A549 (cell line): ENCODE measurements around the gene REPS2. TPM values are rescaled to one million over a fixed set of nuclear protein-coding genes. Genes with fewer than 3 reads are reported as not detected.

Experiments
- ATAC-seq, 2 experiments: fragments of 200-7000 bp in 1 of 2; fragments of >200 bp in 1 of 2; cut with Nextera tagmentation in 1 of 2; cut with Tn5 transposase in 1 of 2; 3 replicates each; pipeline versions ENCODE4 v1.8.0 to v1.9.1; 2018 to 2020; ENCODE audit warnings: mild to moderate bottlenecking in 1 of 2, moderate library complexity in 1 of 2
- CTCF ChIA-PET: fragments of 300-600 bp; sonication (Branson Sonifier 250); formaldehyde crosslinking; extraction: SDS; loops from one replicate; lab custom pipeline; 2021; ENCODE audit warnings: antibody characterized with exemption, inconsistent platforms; lab: Yijun Ruan, JAX
- POLR2A ChIA-PET: fragments of 350-600 bp; formaldehyde crosslinking; extraction: SDS; loops from one replicate; lab custom pipeline; 2021; ENCODE audit warnings: antibody characterized with exemption, inconsistent platforms; lab: Yijun Ruan, JAX
- DNase-seq, 2 experiments: peaks; one replicate each; pipeline versions ENCODE4 v3.0.0 to v3.0.0-alpha.2; 2011 to 2016; ENCODE audit warnings: low read depth in 1 of 2, low spot score in 1 of 2
- FAIRE-seq: peaks from 2 replicates; lab custom pipeline; 2011; peaks lifted over from hg19 to GRCh38; lab: Jason Lieb, UNC
- H3K27ac ChIP-seq, 2 experiments: fragments of >200 bp; sonication (Bioruptor Twin); formaldehyde crosslinking; 3 replicates each; pipeline ENCODE4 v1.5.1; 2016 to 2017
- H3K4me1 ChIP-seq: fragments of >200 bp; sonication (Bioruptor Twin); formaldehyde crosslinking; 3 replicates; pipeline ENCODE4 v1.6.1; 2016
- H3K4me2 ChIP-seq: fragments of >200 bp; sonication (Bioruptor Twin); formaldehyde crosslinking; 3 replicates; pipeline ENCODE4 v1.6.1; 2016
- H3K4me3 ChIP-seq: fragments of >200 bp; sonication (Bioruptor Twin); formaldehyde crosslinking; 3 replicates; pipeline ENCODE4 v1.5.1; 2016
- H3K9me3 ChIP-seq: fragments of >200 bp; sonication (Bioruptor Twin); formaldehyde crosslinking; 3 replicates; pipeline ENCODE4 v1.6.1; 2016
- BHLHE40 ChIP-seq: IDR thresholded peaks from 2 replicates; pipeline ENCODE4 v1.6.1; 2012; ENCODE audit warnings: low read depth, low read length, inconsistent platforms
- CHD4 ChIP-seq: fragments of 200-600 bp; sonication (generic); IDR thresholded peaks from 2 replicates; pipeline ENCODE4 v1.6.1; 2016; ENCODE audit warnings: antibody characterized with exemption, mild to moderate bottlenecking, borderline replicate concordance
- EHF ChIP-seq: fragments of 250-450 bp; sonication (Bioruptor Pico); IDR thresholded peaks from 2 replicates; pipeline ENCODE4 v1.5.0; 2020; ENCODE audit warnings: mild to moderate bottlenecking
- EHMT2 ChIP-seq: fragments of 200-600 bp; sonication (generic); IDR thresholded peaks from 2 replicates; pipeline ENCODE4 v1.6.1; 2016; ENCODE audit warnings: antibody characterized with exemption, low read depth, mild to moderate bottlenecking, moderate library complexity
- FOSB ChIP-seq: fragments of 250-450 bp; sonication (Bioruptor Pico); IDR thresholded peaks from 2 replicates; pipeline ENCODE4 v1.5.0; 2020; ENCODE audit warnings: mild to moderate bottlenecking, moderate library complexity
- GATA3 ChIP-seq: IDR thresholded peaks from 2 replicates; pipeline ENCODE4 v1.6.1; 2012; ENCODE audit warnings: borderline replicate concordance
- HEYL ChIP-seq: fragments of 250-450 bp; sonication (Bioruptor Pico); IDR thresholded peaks from 2 replicates; pipeline ENCODE4 v1.8.0; 2021; ENCODE audit warnings: mild to moderate bottlenecking, moderate library complexity
- HOXA7 ChIP-seq: fragments of 250-450 bp; sonication (Bioruptor Pico); IDR thresholded peaks from 2 replicates; pipeline ENCODE4 v1.5.0; 2020; ENCODE audit warnings: mild to moderate bottlenecking, moderate library complexity
- JUN ChIP-seq, 2 experiments: fragments of >200 bp; sonication (Bioruptor Twin); formaldehyde crosslinking; IDR thresholded peaks; 2 replicates in 1 of 2; 3 replicates in 1 of 2; pipeline ENCODE4 v1.6.1; 2016 to 2017
- KDM1A ChIP-seq: fragments of 200-600 bp; sonication (generic); IDR thresholded peaks from 2 replicates; pipeline ENCODE4 v1.6.1; 2016; ENCODE audit warnings: low read depth, mild to moderate bottlenecking
- MAFK ChIP-seq: fragments of 450-650 bp; IDR thresholded peaks from 2 replicates; pipeline ENCODE4 v1.6.1; 2014; ENCODE audit not compliant: partially characterized antibody
- MAZ ChIP-seq: fragments of 150-350 bp; IDR thresholded peaks from 2 replicates; pipeline ENCODE4 v1.6.1; 2014; ENCODE audit warnings: antibody characterized with exemption, low read depth, low read length, borderline replicate concordance
- MYC ChIP-seq: IDR thresholded peaks from 2 replicates; pipeline ENCODE4 v1.6.1; 2012; ENCODE audit warnings: mild to moderate bottlenecking, inconsistent platforms, low read length, improper control_type of control experiment, borderline replicate concordance
- NPAS2 ChIP-seq: fragments of 250-450 bp; sonication (Bioruptor Pico); IDR thresholded peaks from 2 replicates; pipeline ENCODE4 v1.8.0; 2022; ENCODE audit warnings: mild to moderate bottlenecking, moderate library complexity, borderline replicate concordance
- NR3C1 ChIP-seq: fragments of >200 bp; sonication (Bioruptor Twin); formaldehyde crosslinking; IDR thresholded peaks from 3 replicates; pipeline ENCODE4 v1.6.1; 2017
- RARB ChIP-seq: fragments of 250-450 bp; sonication (Bioruptor Pico); IDR thresholded peaks from 2 replicates; pipeline ENCODE4 v1.8.0; 2021; ENCODE audit warnings: mild to moderate bottlenecking, moderate library complexity
- SMC3 ChIP-seq: fragments of >200 bp; sonication (Bioruptor Twin); formaldehyde crosslinking; IDR thresholded peaks from 3 replicates; pipeline ENCODE4 v1.6.1; 2018; ENCODE audit warnings: inconsistent platforms
- TFCP2L1 ChIP-seq: fragments of 250-450 bp; sonication (Bioruptor Pico); IDR thresholded peaks from 2 replicates; pipeline ENCODE4 v1.5.0; 2021; ENCODE audit warnings: mild to moderate bottlenecking
- TP53 ChIP-seq: fragments of 250-450 bp; sonication (Bioruptor Pico); IDR thresholded peaks from 2 replicates; pipeline ENCODE4 v1.5.0; 2021; ENCODE audit warnings: mild to moderate bottlenecking, moderate library complexity
- ZFP36 ChIP-seq: fragments of 450-650 bp; IDR thresholded peaks from 2 replicates; pipeline ENCODE4 v1.6.1; 2014; ENCODE audit warnings: borderline replicate concordance; ENCODE audit not compliant: partially characterized antibody
- ZNF302 ChIP-seq: fragments of 250-450 bp; sonication (Bioruptor Pico); IDR thresholded peaks from 2 replicates; pipeline ENCODE4 v1.9.0; 2021; ENCODE audit warnings: inconsistent platforms, mild to moderate bottlenecking, moderate library complexity
- WGBS: methylation state at CpG from one replicate; pipeline ENCODE4 v1.1.6; 2017; ENCODE audit errors: missing lambda C conversion rate; 5-methylcytosine and 5-hydroxymethylcytosine counted together
- polyA plus RNA-seq, 4 experiments: library from polyadenylated mRNA; depleted of rRNA in 3 of 4; stranded (reverse); fragments of >200 nt; fragmentation: RNase III in 1 of 4; extraction: RNeasy Plus Mini Kit Qiagen cat#74134 plus additional on column Dnase treatment in 1 of 4; gene quantifications; 2 replicates in 3 of 4; 3 replicates in 1 of 4; pipeline ENCODE4 v1.2.3, GENCODE V29; 2011 to 2017
- TF ChIP-seq, protein P1 (sequence below): fragments of 250-450 bp; sonication (Bioruptor Pico); IDR thresholded peaks from 2 replicates; pipeline ENCODE4 v1.5.0; 2021; ENCODE audit warnings: mild to moderate bottlenecking, moderate library complexity, borderline replicate concordance
- TF ChIP-seq, protein P2 (sequence below): fragments of 200-600 bp; sonication (generic); IDR thresholded peaks from 2 replicates; pipeline ENCODE4 v1.6.1; 2016; ENCODE audit warnings: antibody characterized with exemption, mild to moderate bottlenecking, moderate library complexity
- TF ChIP-seq, protein P3 (sequence below): IDR thresholded peaks from 2 replicates; pipeline ENCODE4 v1.6.1; 2012

The REPS2 gene
- polyA plus RNA-seq, 2 of the 4 experiments (the other 2 are of a cell fraction): 0.17 to 0.76 TPM

DNA sequence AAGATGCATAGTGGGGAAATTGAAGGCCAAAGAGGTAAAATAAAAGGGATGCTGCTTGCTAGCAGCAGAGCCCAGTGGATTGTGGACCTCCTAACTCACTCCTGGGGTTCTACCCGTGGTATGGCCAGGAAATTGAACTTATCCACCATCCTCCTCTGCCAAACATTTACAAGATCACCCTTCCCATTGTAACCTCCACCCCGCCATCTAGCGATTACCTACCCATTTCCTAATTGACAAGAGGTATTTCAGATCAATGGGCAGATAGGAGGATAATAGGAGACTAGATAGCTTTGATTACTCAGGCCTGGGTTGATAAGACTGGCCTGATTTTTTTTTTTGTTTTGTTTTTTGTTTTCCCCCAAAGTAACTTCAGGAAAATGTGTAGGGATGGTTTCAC, 67.8 kb downstream of the REPS2 start:
- CTCF ChIA-PET: interaction anchor here (1.3 kb wide), 1 partner anchor 131 kb away, joined by 3 read pairs; no protein-coding TSS in a partner anchor
- POLR2A ChIA-PET: no interaction called here
- Histone ChIP-seq H3K9me3 (no peaks in the 10 kb centered on the region), H3K27ac (no peak overlapping the region), H3K4me1 (no peaks in the 10 kb centered on the region), H3K4me3 (no peak overlapping the region), H3K4me2 (no peak overlapping the region)
- DNase-seq (no peak), FAIRE-seq (no peak), ATAC-seq (no peak)
- WGBS: 27% methylated on average over 3 of the region's 3 CpGs
- TF ChIP-seq BHLHE40 (no peak), FOSB (CRISPR knock-in tag) (no peak), MAZ (no peak), EHF (CRISPR knock-in tag) (no peak), HEYL (CRISPR knock-in tag) (no peak), NR3C1 (no peak), CHD4 (no peak), GATA3 (no peak), MYC (no peak), TFCP2L1 (CRISPR knock-in tag) (no peak), ZFP36 (no peak), TP53 (CRISPR knock-in tag) (no peak)
- TF ChIP-seq, protein P1, sequence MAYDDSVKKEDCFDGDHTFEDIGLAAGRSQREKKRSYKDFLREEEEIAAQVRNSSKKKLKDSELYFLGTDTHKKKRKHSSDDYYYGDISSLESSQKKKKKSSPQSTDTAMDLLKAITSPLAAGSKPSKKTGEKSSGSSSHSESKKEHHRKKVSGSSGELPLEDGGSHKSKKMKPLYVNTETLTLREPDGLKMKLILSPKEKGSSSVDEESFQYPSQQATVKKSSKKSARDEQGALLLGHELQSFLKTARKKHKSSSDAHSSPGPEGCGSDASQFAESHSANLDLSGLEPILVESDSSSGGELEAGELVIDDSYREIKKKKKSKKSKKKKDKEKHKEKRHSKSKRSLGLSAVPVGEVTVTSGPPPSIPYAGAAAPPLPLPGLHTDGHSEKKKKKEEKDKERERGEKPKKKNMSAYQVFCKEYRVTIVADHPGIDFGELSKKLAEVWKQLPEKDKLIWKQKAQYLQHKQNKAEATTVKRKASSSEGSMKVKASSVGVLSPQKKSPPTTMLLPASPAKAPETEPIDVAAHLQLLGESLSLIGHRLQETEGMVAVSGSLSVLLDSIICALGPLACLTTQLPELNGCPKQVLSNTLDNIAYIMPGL (CRISPR knock-in tag): no peak
- TF ChIP-seq, protein P2, sequence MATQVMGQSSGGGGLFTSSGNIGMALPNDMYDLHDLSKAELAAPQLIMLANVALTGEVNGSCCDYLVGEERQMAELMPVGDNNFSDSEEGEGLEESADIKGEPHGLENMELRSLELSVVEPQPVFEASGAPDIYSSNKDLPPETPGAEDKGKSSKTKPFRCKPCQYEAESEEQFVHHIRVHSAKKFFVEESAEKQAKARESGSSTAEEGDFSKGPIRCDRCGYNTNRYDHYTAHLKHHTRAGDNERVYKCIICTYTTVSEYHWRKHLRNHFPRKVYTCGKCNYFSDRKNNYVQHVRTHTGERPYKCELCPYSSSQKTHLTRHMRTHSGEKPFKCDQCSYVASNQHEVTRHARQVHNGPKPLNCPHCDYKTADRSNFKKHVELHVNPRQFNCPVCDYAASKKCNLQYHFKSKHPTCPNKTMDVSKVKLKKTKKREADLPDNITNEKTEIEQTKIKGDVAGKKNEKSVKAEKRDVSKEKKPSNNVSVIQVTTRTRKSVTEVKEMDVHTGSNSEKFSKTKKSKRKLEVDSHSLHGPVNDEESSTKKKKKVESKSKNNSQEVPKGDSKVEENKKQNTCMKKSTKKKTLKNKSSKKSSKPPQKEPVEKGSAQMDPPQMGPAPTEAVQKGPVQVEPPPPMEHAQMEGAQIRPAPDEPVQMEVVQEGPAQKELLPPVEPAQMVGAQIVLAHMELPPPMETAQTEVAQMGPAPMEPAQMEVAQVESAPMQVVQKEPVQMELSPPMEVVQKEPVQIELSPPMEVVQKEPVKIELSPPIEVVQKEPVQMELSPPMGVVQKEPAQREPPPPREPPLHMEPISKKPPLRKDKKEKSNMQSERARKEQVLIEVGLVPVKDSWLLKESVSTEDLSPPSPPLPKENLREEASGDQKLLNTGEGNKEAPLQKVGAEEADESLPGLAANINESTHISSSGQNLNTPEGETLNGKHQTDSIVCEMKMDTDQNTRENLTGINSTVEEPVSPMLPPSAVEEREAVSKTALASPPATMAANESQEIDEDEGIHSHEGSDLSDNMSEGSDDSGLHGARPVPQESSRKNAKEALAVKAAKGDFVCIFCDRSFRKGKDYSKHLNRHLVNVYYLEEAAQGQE: no peak
- TF ChIP-seq, protein P3, sequence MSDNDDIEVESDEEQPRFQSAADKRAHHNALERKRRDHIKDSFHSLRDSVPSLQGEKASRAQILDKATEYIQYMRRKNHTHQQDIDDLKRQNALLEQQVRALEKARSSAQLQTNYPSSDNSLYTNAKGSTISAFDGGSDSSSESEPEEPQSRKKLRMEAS: no peak

DNA sequence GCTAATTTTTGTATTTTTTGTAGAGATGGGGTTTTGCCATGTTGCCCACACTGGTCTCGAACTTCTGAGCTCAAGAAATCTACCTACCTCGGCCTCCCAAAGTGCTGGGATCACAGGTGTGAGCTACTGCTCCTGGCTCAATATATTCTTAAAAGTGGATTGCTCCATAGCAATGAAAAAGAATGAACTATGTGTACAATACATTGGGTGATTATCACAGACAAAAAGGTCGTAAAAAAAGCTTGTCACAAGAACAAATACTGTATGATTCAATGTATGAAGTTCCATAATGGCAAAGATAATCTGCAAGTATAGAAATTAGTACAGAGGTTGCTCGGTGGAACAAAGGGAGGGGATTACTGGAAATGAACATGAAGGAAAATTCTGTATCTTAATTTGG, 70.7 kb downstream of the REPS2 start:
- Histone ChIP-seq H3K9me3 (no peaks in the 10 kb centered on the region), H3K4me2 (no peak overlapping the region), H3K27ac (no peak overlapping the region), H3K4me3 (no peak overlapping the region), H3K4me1 (no peaks in the 10 kb centered on the region)
- ChIA-PET POLR2A (no interaction called here), CTCF (interaction anchor here (1.0 to 1.2 kb wide), 2 partner anchors 10 to 29 kb away, joined by 3 to 4 read pairs; no protein-coding TSS in a partner anchor)
- WGBS: 17% methylated on average over 4 of the region's 4 CpGs
- TF ChIP-seq JUN (IDR thresholded peaks at IDR 0.05) (no peak), TP53 (CRISPR knock-in tag) (no peak), ZNF302 (no peak), RARB (CRISPR knock-in tag) (no peak), KDM1A (no peak), FOSB (CRISPR knock-in tag) (no peak), NPAS2 (CRISPR knock-in tag) (no peak), HOXA7 (no peak), BHLHE40 (no peak), SMC3 (no peak), EHMT2 (no peak), MAZ (no peak), MAFK (no peak)
- FAIRE-seq: no peak
- no peak for ATAC-seq
- no peak for DNase-seq
